ENCODE results near the gene TMCO6.

TMCO6 gene

GRCh38 chr5:140674211-140674610 lies 35.0 kb downstream of the TMCO6 start:
- no peak for FAIRE-seq

- FAIRE-seq, result no peak
These were observed 35.4 kb downstream of the TMCO6 start for GRCh38 chr5:140674629-140675028.

- no peak for FAIRE-seq
These were observed 38.7 kb downstream of the TMCO6 start for GRCh38 chr5:140677947-140678346.

GRCh38 chr5:140678993-140679392 lies 39.7 kb downstream of the TMCO6 start:
- FAIRE-seq, result no peak

GRCh38 chr5:140690376-140690932 lies 51.2 kb downstream of the TMCO6 start:
- FAIRE-seq, result no peak

- FAIRE-seq, result no peak
These were observed 52.0 kb downstream of the TMCO6 start, which contains the start of the genes HARS1 and HARS2 for GRCh38 chr5:140690941-140691924. TSS of gene HARS1 (minus strand) at chr5:140691370. CDS start at chr5:140691304, 66 bp downstream. TSS of gene HARS2 (plus strand) at chr5:140691455. CDS start at chr5:140691649, 194 bp downstream.

- FAIRE-seq, result no peak
These were observed 55.0 kb downstream of the TMCO6 start for GRCh38 chr5:140694276-140694675.

Data from TTC549 (cell line).